Caco-2 (cell line): ENCODE measurements around the gene ADGRL3. TPM values are rescaled to one million over a fixed set of nuclear protein-coding genes. Genes with fewer than 3 reads are reported as not detected.

Experiments
- BruUV-seq: library from RNA; stranded (reverse); fragments of 400-500 nt; replicated peaks from 2 replicates; lab custom pipeline; 2021; lab: Mats Ljungman, UMichigan
- CTCF ChIA-PET: fragments of 300-600 bp; sonication (Branson Sonifier 250); formaldehyde crosslinking; loops from one replicate; lab custom pipeline; 2022; ENCODE audit warnings: antibody characterized with exemption; lab: Charles Lee
- POLR2A ChIA-PET: fragments of 300-600 bp; sonication (Branson Sonifier 250); formaldehyde crosslinking; loops from one replicate; lab custom pipeline; 2022; ENCODE audit warnings: antibody characterized with exemption; lab: Charles Lee
- DNase-seq, 2 experiments: peaks; one replicate each; pipeline versions ENCODE4 v3.0.0 to v3.0.0-alpha.2; 2020 to 2022
- H3K27me3 ChIP-seq: replicated peaks from 2 replicates; pipeline ENCODE4 v1.6.0; 2011; ENCODE audit warnings: low read length; ENCODE audit not compliant: control insufficient read depth, insufficient read depth
- H3K36me3 ChIP-seq: 2 replicates; pipeline ENCODE4 v1.5.1; 2011; ENCODE audit warnings: low read length; ENCODE audit not compliant: control insufficient read depth, insufficient read depth
- H3K4me1 ChIP-seq: fragments of 250-450 bp; sonication (Bioruptor Pico); 2 replicates; pipeline ENCODE4 v1.5.1; 2020; ENCODE audit warnings: mild to moderate bottlenecking
- H3K4me3 ChIP-seq: 2 replicates; pipeline ENCODE4 v1.5.1; 2011; ENCODE audit warnings: low read depth, mild to moderate bottlenecking, control low read depth, low read length
- H3K9me3 ChIP-seq: fragments of 250-450 bp; sonication (Bioruptor Pico); 2 replicates; pipeline ENCODE4 v1.5.1; 2020; ENCODE audit warnings: mild to moderate bottlenecking, moderate library complexity
- H3K27ac Mint-ChIP-seq: one replicate; pipeline ENCODE4 v1.8.0; 2022; ENCODE audit warnings: mixed read lengths; ENCODE audit not compliant: unreplicated experiment
- H3K27me3 Mint-ChIP-seq: one replicate; pipeline ENCODE4 v1.8.0; 2022; ENCODE audit warnings: mixed read lengths; ENCODE audit not compliant: insufficient read depth, unreplicated experiment
- H3K36me3 Mint-ChIP-seq: one replicate; pipeline ENCODE4 v1.8.0; 2022; ENCODE audit warnings: mild to moderate bottlenecking, mixed read lengths; ENCODE audit not compliant: insufficient read depth, unreplicated experiment
- H3K4me1 Mint-ChIP-seq: one replicate; pipeline ENCODE4 v1.8.0; 2022; ENCODE audit warnings: low read depth, mixed read lengths; ENCODE audit not compliant: unreplicated experiment
- H3K4me3 Mint-ChIP-seq: one replicate; pipeline ENCODE4 v1.8.0; 2022; ENCODE audit warnings: mild to moderate bottlenecking, moderate library complexity, mixed read lengths; ENCODE audit not compliant: unreplicated experiment
- H3K9me3 Mint-ChIP-seq: one replicate; pipeline ENCODE4 v1.8.0; 2022; ENCODE audit warnings: mixed read lengths; ENCODE audit not compliant: unreplicated experiment
- intact Hi-C: fragments of 100-400 bp; cut with micrococcal nuclease; formaldehyde crosslinking; loops from one replicate; pipeline ENCODE4 v1.10.0; 2022; ENCODE audit not compliant: unreplicated experiment
- total RNA-seq: library from RNA; stranded (reverse); gene quantifications from 2 replicates; pipeline ENCODE4 v1.2.3, GENCODE V29; 2022
- TF ChIP-seq, protein P1 (sequence below), 2 experiments: fragments of 200-600 bp in 1 of 2; IDR thresholded peaks; 1 replicate in 1 of 2; 2 replicates in 1 of 2; pipeline versions ENCODE4 v1.5.1 to v1.8.0; 2011 to 2022; ENCODE audit warnings: antibody characterized with exemption in 1 of 2, control low read depth in 1 of 2, inconsistent platforms in 1 of 2, low read depth in 1 of 2, low read length in 1 of 2, mild to moderate bottlenecking in 1 of 2, moderate library complexity in 1 of 2; ENCODE audit not compliant: insufficient read depth in 1 of 2, severe bottlenecking in 1 of 2, unreplicated experiment in 1 of 2

ADGRL3 gene
- total RNA-seq, 1 experiment from 2014 or later = 1.5 TPM

GRCh38 chr4:61648264-61648663 lies 448.1 kb downstream of the ADGRL3 start:
- no TSS peak for BruUV-seq
- H3K27me3 ChIP-seq = no peaks in the 10 kb centered on the region
- ChIA-PET CTCF (no interaction called here), POLR2A (no interaction called here)
- H3K9me3 ChIP-seq = no peaks in the 10 kb centered on the region
- Mint-ChIP-seq H3K36me3 (no peaks in the 10 kb centered on the region), H3K4me3 (no peak overlapping the region), H3K27ac (no peak overlapping the region), H3K4me1 (no peaks in the 10 kb centered on the region), H3K27me3 (no peaks in the 10 kb centered on the region), H3K9me3 (no peaks in the 10 kb centered on the region)
- no peak overlapping the region for H3K4me3 ChIP-seq
- intact Hi-C loops = no loop called here
- H3K4me1 ChIP-seq = no peaks in the 10 kb centered on the region
- no peaks in the 10 kb centered on the region for H3K36me3 ChIP-seq
- TF ChIP-seq, protein P1, sequence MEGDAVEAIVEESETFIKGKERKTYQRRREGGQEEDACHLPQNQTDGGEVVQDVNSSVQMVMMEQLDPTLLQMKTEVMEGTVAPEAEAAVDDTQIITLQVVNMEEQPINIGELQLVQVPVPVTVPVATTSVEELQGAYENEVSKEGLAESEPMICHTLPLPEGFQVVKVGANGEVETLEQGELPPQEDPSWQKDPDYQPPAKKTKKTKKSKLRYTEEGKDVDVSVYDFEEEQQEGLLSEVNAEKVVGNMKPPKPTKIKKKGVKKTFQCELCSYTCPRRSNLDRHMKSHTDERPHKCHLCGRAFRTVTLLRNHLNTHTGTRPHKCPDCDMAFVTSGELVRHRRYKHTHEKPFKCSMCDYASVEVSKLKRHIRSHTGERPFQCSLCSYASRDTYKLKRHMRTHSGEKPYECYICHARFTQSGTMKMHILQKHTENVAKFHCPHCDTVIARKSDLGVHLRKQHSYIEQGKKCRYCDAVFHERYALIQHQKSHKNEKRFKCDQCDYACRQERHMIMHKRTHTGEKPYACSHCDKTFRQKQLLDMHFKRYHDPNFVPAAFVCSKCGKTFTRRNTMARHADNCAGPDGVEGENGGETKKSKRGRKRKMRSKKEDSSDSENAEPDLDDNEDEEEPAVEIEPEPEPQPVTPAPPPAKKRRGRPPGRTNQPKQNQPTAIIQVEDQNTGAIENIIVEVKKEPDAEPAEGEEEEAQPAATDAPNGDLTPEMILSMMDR (IDR thresholded peaks at IDR 0.05; ENCODE audit: insufficient read depth in 1 of 2, low read depth in 1 of 2, low read length in 1 of 2, severe bottlenecking in 1 of 2, unreplicated experiment in 1 of 2) = no peak
- DNase-seq = no peak

DNA sequence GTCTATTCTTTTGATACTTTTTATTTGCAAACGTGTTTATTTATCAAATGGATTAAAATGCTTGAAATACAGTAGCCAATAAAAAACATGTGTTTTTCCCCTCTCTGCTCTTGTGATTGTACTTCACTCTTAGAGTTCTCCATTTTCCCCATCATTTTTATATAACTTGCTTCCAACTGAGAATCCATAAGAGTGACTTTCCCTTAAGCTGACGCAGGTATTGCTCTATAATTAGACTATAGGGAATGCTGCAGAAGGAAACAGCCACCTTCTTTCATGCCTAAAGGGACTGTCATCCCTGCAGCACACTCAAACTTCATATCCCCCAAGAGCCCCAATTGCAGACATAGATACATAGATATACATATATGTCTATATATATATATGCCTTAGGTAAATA lies 456.9 kb downstream of the ADGRL3 start:
- H3K36me3 Mint-ChIP-seq = no peaks in the 10 kb centered on the region
- no TSS peak for BruUV-seq
- H3K4me1 Mint-ChIP-seq = no peaks in the 10 kb centered on the region
- Histone ChIP-seq H3K9me3 (no peaks in the 10 kb centered on the region), H3K36me3 (no peaks in the 10 kb centered on the region), H3K4me1 (no peaks in the 10 kb centered on the region), H3K27me3 (no peaks in the 10 kb centered on the region), H3K4me3 (no peak overlapping the region)
- DNase-seq = no peak
- ChIA-PET CTCF (no interaction called here), POLR2A (no interaction called here)
- intact Hi-C loops = no loop called here
- TF ChIP-seq, protein P1 (IDR thresholded peaks at IDR 0.05; ENCODE audit: insufficient read depth in 1 of 2, low read depth in 1 of 2, low read length in 1 of 2, severe bottlenecking in 1 of 2, unreplicated experiment in 1 of 2) = no peak
- H3K4me3 Mint-ChIP-seq = no peak overlapping the region
- no peaks in the 10 kb centered on the region for H3K27me3 Mint-ChIP-seq
- no peaks in the 10 kb centered on the region for H3K9me3 Mint-ChIP-seq
- H3K27ac Mint-ChIP-seq = no peak overlapping the region

DNA sequence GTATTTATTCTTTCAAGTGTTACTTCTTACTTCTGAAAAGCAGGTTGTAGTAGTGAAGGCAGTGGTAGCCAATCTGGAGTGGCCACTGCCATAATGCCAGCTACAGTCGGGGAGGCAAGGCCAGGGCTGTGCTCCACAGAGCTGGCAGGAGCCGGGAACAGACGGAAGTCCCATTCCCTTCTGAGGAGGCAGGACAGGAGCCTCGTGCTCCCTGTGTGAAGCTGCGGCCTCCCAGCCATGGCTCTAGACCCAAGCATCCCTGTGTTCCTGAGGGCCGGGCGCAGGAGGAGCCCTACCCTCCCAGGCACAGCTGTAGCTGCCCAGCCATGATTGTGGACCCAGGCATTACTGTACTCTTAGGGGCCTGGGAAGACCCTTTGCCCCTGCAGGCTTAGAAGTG lies 461.8 kb downstream of the ADGRL3 start:
- TF ChIP-seq, protein P1 (IDR thresholded peaks at IDR 0.05; ENCODE audit: insufficient read depth in 1 of 2, low read depth in 1 of 2, low read length in 1 of 2, severe bottlenecking in 1 of 2, unreplicated experiment in 1 of 2) = no peak
- BruUV-seq = no TSS peak

More for the DNA sequence above, 461.8 kb downstream of the ADGRL3 start:
- ChIA-PET CTCF (no interaction called here), POLR2A (no interaction called here)
- no peak overlapping the region for H3K4me3 ChIP-seq
- H3K4me3 Mint-ChIP-seq = no peak overlapping the region
- no peaks in the 10 kb centered on the region for H3K9me3 ChIP-seq
- H3K36me3 Mint-ChIP-seq = no peaks in the 10 kb centered on the region
- no peaks in the 10 kb centered on the region for H3K9me3 Mint-ChIP-seq
- no peaks in the 10 kb centered on the region for H3K36me3 ChIP-seq
- intact Hi-C loops = no loop called here
- H3K27me3 ChIP-seq = no peaks in the 10 kb centered on the region
- no peak for DNase-seq
- no peak overlapping the region for H3K27ac Mint-ChIP-seq
- H3K27me3 Mint-ChIP-seq = no peaks in the 10 kb centered on the region
- no peaks in the 10 kb centered on the region for H3K4me1 Mint-ChIP-seq
- H3K4me1 ChIP-seq = no peaks in the 10 kb centered on the region
